ENCODE data around the gene PRKCA. TPM values are rescaled to one million over a fixed set of nuclear protein-coding genes. Genes with fewer than 3 reads are reported as not detected.
"Not testable (repeated sequence)": the region's sequence is repeated elsewhere in the genome, so short reads cannot be mapped to it uniquely, and the experiment has no call there.

PRKCA gene
- polyA plus RNA-seq, 2 donors, result 1.2 to 1.3 TPM

- Histone ChIP-seq H3K4me3 (ENCODE audit: low read depth in 1 of 2, low read length in 2 of 2) (no peak overlapping the region), H3K9me3 (ENCODE audit: control insufficient read depth in 2 of 2, insufficient read depth in 1 of 2, low read depth in 1 of 2, low read length in 1 of 2) (no peaks in the 10 kb centered on the region), H3K27ac (ENCODE audit: low read depth in 2 of 2, low read length in 1 of 2) (no peak overlapping the region), H3K27me3 (ENCODE audit: control insufficient read depth in 1 of 2, insufficient read depth in 2 of 2, low read length in 2 of 2) (no peaks in the 10 kb centered on the region), H3K36me3 (ENCODE audit: control insufficient read depth in 2 of 2, insufficient read depth in 2 of 2, low read length in 1 of 2) (no peaks in the 10 kb centered on the region), H3K4me1 (ENCODE audit: control insufficient read depth in 2 of 2, insufficient read depth in 2 of 2, low read length in 1 of 2) (no peaks in the 10 kb centered on the region)
- 86 to 94% methylated on average over 2 of the region's 2 CpGs for WGBS, 2 donors
Observed at GRCh38 chr17:66446419-66446818, 144.0 kb downstream of the PRKCA start.

- 91 to 94% methylated on average over 8 of the region's 8 CpGs for WGBS, 2 donors
- H3K4me1 ChIP-seq (ENCODE audit: control insufficient read depth in 2 of 2, insufficient read depth in 2 of 2, low read length in 1 of 2), result no peaks in the 10 kb centered on the region
- H3K27ac ChIP-seq (ENCODE audit: low read depth in 2 of 2, low read length in 1 of 2), result no peak overlapping the region
- no peaks in the 10 kb centered on the region for H3K27me3 ChIP-seq (ENCODE audit: control insufficient read depth in 1 of 2, insufficient read depth in 2 of 2, low read length in 2 of 2)
- no peaks in the 10 kb centered on the region for H3K9me3 ChIP-seq (ENCODE audit: control insufficient read depth in 2 of 2, insufficient read depth in 1 of 2, low read depth in 1 of 2, low read length in 1 of 2)
- no peak overlapping the region for H3K4me3 ChIP-seq (ENCODE audit: low read depth in 1 of 2, low read length in 2 of 2)
- H3K36me3 ChIP-seq (ENCODE audit: control insufficient read depth in 2 of 2, insufficient read depth in 2 of 2, low read length in 1 of 2), result no peaks in the 10 kb centered on the region
Observed at GRCh38 chr17:66447159-66447558, 144.7 kb downstream of the PRKCA start.

- no peak overlapping the region for H3K27ac ChIP-seq (ENCODE audit: low read depth in 2 of 2, low read length in 1 of 2)
- WGBS, 2 donors, result 44 to 47% methylated on average over 14 of the region's 14 CpGs
Observed at GRCh38 chr17:66448026-66448639, 145.7 kb downstream of the PRKCA start.

GRCh38 chr17:66449418-66449977 is 147.1 kb downstream of the PRKCA start:
- no peaks in the 10 kb centered on the region for H3K9me3 ChIP-seq (ENCODE audit: control insufficient read depth in 2 of 2, insufficient read depth in 1 of 2, low read depth in 1 of 2, low read length in 1 of 2)
- H3K27ac ChIP-seq (ENCODE audit: low read depth in 2 of 2, low read length in 1 of 2), result no peak overlapping the region
- no peak overlapping the region for H3K4me3 ChIP-seq (ENCODE audit: low read depth in 1 of 2, low read length in 2 of 2)
- WGBS, 2 donors, result 79 to 83% methylated on average over 8 of the region's 8 CpGs
- no peaks in the 10 kb centered on the region for H3K4me1 ChIP-seq (ENCODE audit: control insufficient read depth in 2 of 2, insufficient read depth in 2 of 2, low read length in 1 of 2)
- H3K36me3 ChIP-seq (ENCODE audit: control insufficient read depth in 2 of 2, insufficient read depth in 2 of 2, low read length in 1 of 2), result no peaks in the 10 kb centered on the region
- no peaks in the 10 kb centered on the region for H3K27me3 ChIP-seq (ENCODE audit: control insufficient read depth in 1 of 2, insufficient read depth in 2 of 2, low read length in 2 of 2)

More at GRCh38 chr17:66448026-66448639, 145.7 kb downstream of the PRKCA start:
- H3K4me1 ChIP-seq (ENCODE audit: control insufficient read depth in 2 of 2, insufficient read depth in 2 of 2, low read length in 1 of 2), result no peaks in the 10 kb centered on the region
- H3K27me3 ChIP-seq (ENCODE audit: control insufficient read depth in 1 of 2, insufficient read depth in 2 of 2, low read length in 2 of 2), result no peaks in the 10 kb centered on the region
- no peaks in the 10 kb centered on the region for H3K9me3 ChIP-seq (ENCODE audit: control insufficient read depth in 2 of 2, insufficient read depth in 1 of 2, low read depth in 1 of 2, low read length in 1 of 2)
- no peaks in the 10 kb centered on the region for H3K36me3 ChIP-seq (ENCODE audit: control insufficient read depth in 2 of 2, insufficient read depth in 2 of 2, low read length in 1 of 2)
- no peak overlapping the region for H3K4me3 ChIP-seq (ENCODE audit: low read depth in 1 of 2, low read length in 2 of 2)

- Histone ChIP-seq H3K27me3 (ENCODE audit: control insufficient read depth in 1 of 2, insufficient read depth in 2 of 2, low read length in 2 of 2) (no peaks in the 10 kb centered on the region), H3K36me3 (ENCODE audit: control insufficient read depth in 2 of 2, insufficient read depth in 2 of 2, low read length in 1 of 2) (no peaks in the 10 kb centered on the region), H3K4me1 (ENCODE audit: control insufficient read depth in 2 of 2, insufficient read depth in 2 of 2, low read length in 1 of 2) (no peaks in the 10 kb centered on the region), H3K4me3 (ENCODE audit: low read depth in 1 of 2, low read length in 2 of 2) (no peak overlapping the region), H3K9me3 (ENCODE audit: control insufficient read depth in 2 of 2, insufficient read depth in 1 of 2, low read depth in 1 of 2, low read length in 1 of 2) (no peaks in the 10 kb centered on the region), H3K27ac (ENCODE audit: low read depth in 2 of 2, low read length in 1 of 2) (no peak overlapping the region)
- 78 to 86% methylated on average over 12 of the region's 12 CpGs for WGBS, 2 donors
Observed at GRCh38 chr17:66450008-66450851, 147.8 kb downstream of the PRKCA start.

GRCh38 chr17:66450852-66451158 is 148.4 kb downstream of the PRKCA start:
- Histone ChIP-seq H3K27ac (ENCODE audit: low read depth in 2 of 2, low read length in 1 of 2) (no peak overlapping the region), H3K27me3 (ENCODE audit: control insufficient read depth in 1 of 2, insufficient read depth in 2 of 2, low read length in 2 of 2) (peaks cover 0 to under 1% of the 10 kb centered on the region in 2 donors), H3K9me3 (ENCODE audit: control insufficient read depth in 2 of 2, insufficient read depth in 1 of 2, low read depth in 1 of 2, low read length in 1 of 2) (no peaks in the 10 kb centered on the region), H3K4me3 (ENCODE audit: low read depth in 1 of 2, low read length in 2 of 2) (no peak overlapping the region), H3K36me3 (ENCODE audit: control insufficient read depth in 2 of 2, insufficient read depth in 2 of 2, low read length in 1 of 2) (no peaks in the 10 kb centered on the region), H3K4me1 (ENCODE audit: control insufficient read depth in 2 of 2, insufficient read depth in 2 of 2, low read length in 1 of 2) (no peaks in the 10 kb centered on the region)
- 90 to 92% methylated on average over 1 of the region's 1 CpG for WGBS, 2 donors

- no peak overlapping the region for H3K27ac ChIP-seq (ENCODE audit: low read depth in 2 of 2, low read length in 1 of 2)
- H3K27me3 ChIP-seq (ENCODE audit: control insufficient read depth in 1 of 2, insufficient read depth in 2 of 2, low read length in 2 of 2), result peaks cover 0 to 3% of the 10 kb centered on the region in 2 donors
- no peaks in the 10 kb centered on the region for H3K9me3 ChIP-seq (ENCODE audit: control insufficient read depth in 2 of 2, insufficient read depth in 1 of 2, low read depth in 1 of 2, low read length in 1 of 2)
- H3K4me3 ChIP-seq (ENCODE audit: low read depth in 1 of 2, low read length in 2 of 2), result no peak overlapping the region
- no peaks in the 10 kb centered on the region for H3K36me3 ChIP-seq (ENCODE audit: control insufficient read depth in 2 of 2, insufficient read depth in 2 of 2, low read length in 1 of 2)
- WGBS, 2 donors, result 78 to 86% methylated on average over 15 of the region's 15 CpGs
- no peaks in the 10 kb centered on the region for H3K4me1 ChIP-seq (ENCODE audit: control insufficient read depth in 2 of 2, insufficient read depth in 2 of 2, low read length in 1 of 2)
Observed at GRCh38 chr17:66451188-66452149, 149.1 kb downstream of the PRKCA start.

- Histone ChIP-seq H3K9me3 (ENCODE audit: control insufficient read depth in 2 of 2, insufficient read depth in 1 of 2, low read depth in 1 of 2, low read length in 1 of 2) (no peaks in the 10 kb centered on the region), H3K36me3 (ENCODE audit: control insufficient read depth in 2 of 2, insufficient read depth in 2 of 2, low read length in 1 of 2) (no peaks in the 10 kb centered on the region), H3K27ac (ENCODE audit: low read depth in 2 of 2, low read length in 1 of 2) (no peak overlapping the region), H3K27me3 (ENCODE audit: control insufficient read depth in 1 of 2, insufficient read depth in 2 of 2, low read length in 2 of 2) (peaks cover 0 to 3% of the 10 kb centered on the region in 2 donors), H3K4me1 (ENCODE audit: control insufficient read depth in 2 of 2, insufficient read depth in 2 of 2, low read length in 1 of 2) (no peaks in the 10 kb centered on the region), H3K4me3 (ENCODE audit: low read depth in 1 of 2, low read length in 2 of 2) (no peak overlapping the region)
- WGBS, 2 donors, result 63 to 64% methylated on average over 10 of the region's 10 CpGs
Observed at GRCh38 chr17:66455060-66455459, 152.6 kb downstream of the PRKCA start.

- H3K36me3 ChIP-seq (ENCODE audit: control insufficient read depth in 2 of 2, insufficient read depth in 2 of 2, low read length in 1 of 2); H3K27me3 ChIP-seq (ENCODE audit: control insufficient read depth in 1 of 2, insufficient read depth in 2 of 2, low read length in 2 of 2); H3K27ac ChIP-seq (ENCODE audit: low read depth in 2 of 2, low read length in 1 of 2); H3K4me1 ChIP-seq (ENCODE audit: control insufficient read depth in 2 of 2, insufficient read depth in 2 of 2, low read length in 1 of 2); H3K4me3 ChIP-seq (ENCODE audit: low read depth in 1 of 2, low read length in 2 of 2); H3K9me3 ChIP-seq (ENCODE audit: control insufficient read depth in 2 of 2, insufficient read depth in 1 of 2, low read depth in 1 of 2, low read length in 1 of 2): not testable (repeated sequence)
- whole genome bisulfite sequencing, 2 donors, result 97 to 98% methylated on average over 3 of the region's 3 CpGs
Observed at GRCh38 chr17:66457499-66457898, 155.1 kb downstream of the PRKCA start.
